ENCODE results near the gene DNAH7.

Gene DNAH7

DNA sequence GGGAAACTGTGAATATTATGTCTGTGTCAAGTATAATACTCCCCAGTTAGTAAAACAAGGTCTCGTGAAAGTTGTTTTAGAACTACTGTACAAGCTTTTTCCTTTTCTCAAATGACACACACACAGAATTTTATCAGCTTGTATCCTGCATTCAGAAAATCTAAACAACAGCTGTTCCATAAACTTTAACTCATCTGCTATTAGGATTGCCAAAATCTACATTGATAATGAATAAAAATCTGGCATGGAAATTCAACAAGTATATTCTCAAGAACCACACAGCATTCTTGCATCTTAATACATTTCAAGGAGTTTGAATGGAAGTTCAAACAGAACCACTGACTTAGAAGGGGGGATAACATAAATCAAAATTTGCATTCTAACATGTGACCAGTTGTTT lies 260.4 kb downstream of the DNAH7 start:
- no peak for DNase-seq (ENCODE audit: low spot score)

DNA sequence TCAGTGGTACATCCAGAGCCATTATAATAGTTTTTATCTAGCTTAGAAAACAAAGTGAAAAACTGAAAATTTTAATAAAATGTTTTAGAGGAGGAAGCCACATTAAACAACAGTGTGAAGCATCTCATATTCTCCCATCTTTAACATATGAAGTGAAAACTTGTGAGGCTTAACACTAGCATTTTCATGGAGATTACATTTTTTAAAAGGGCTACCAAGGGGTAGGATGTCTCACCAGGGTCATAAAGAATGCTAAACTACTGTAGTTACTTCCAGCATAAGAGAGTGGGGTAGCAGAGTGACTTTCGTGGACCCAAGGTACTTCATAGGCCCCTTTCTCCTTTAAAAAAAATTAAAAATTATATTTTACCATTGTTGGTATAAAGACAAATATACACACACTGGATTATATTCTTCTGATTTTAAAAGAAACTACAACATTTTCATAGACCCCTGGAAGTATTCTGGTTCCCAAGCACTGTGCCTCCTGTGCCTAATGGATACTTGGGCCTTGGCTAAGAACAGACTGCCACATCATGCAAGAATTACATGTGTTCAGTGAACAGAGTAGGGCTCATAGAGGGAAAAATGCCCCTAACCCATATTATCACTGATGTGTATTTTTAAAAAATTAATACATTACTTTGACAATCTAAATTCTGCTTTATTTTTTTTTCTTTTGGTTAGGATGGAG lies 263.2 kb downstream of the DNAH7 start:
- DNase-seq (ENCODE audit: low spot score), result no peak

DNA sequence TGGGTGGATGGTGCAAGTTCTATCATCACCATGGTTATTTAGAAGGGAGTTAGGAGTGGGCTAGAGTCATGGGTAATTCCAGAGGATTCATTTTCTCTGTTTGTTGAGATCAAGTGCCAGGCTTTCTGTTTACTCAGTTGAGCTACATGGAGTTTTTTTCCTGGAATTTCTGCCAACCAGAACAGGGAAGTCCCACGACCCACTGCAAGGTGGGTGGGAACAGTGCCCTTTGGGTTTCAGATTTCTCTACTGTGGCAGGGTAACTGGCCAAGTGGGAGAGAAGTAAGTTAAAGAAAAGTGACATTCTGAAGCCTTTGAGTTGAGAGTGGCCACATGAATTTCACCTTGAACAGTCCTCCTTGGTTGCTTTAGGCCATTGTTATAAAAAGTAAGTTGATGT lies 272.8 kb downstream of the DNAH7 start:
- DNase-seq (ENCODE audit: low spot score), result no peak

DNA sequence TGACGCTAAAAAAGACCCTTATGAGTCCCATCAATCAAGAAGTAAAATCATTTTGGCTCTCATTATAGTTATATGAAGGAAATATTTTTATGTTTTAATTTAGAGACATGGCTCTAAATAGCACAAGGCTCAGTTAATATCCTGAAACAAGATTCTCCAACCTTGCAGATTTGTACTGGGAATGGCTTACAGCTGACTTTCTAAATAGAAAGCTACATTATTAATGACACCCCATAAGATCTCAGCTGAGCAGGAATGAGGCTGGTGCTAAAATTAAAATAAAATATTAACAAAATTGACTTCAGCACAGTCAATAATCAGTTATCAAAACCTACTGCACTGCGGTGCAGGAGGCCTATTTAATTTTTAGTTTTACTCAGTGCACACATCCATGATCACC lies 274.8 kb downstream of the DNAH7 start:
- DNase-seq (ENCODE audit: low spot score), result no peak

DNA sequence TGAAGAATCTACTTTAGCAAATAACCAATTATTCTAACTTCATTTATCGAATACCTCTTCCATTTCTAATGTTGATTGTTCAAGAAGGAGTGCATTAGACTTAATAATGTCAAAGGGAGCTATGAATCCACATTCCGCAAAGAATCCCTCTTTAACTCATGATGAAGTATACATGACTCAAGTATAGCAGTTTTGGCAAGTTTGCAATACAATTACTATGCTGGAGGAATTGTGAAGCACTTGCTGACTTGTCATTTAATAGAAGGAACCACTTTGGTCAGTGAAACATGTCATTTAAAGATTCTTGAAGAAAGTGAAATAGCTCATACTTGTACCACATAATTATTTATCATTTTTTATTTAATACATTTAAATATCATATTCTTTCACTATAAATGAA lies 286.5 kb downstream of the DNAH7 start:
- peak; percentile 9 for DNase-seq (ENCODE audit: low spot score)

DNA sequence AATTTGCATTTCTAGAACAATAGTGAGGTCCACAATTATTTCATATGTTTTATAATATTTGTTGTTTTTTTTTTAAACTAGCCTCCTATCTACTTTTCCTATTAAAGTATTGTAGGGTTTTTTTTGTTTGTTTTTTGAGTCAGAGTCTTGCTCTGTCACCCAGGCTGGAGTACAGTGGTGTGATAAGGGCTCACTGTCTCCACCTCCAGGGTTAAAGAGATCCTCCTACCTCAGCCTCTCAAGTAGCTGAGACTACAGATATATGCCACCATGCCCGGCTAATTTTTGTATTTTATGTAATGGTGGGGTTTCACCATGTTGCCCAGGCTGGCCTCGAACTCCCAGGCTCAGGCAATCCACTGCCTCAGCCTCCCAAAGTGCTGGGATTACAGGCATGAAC lies 289.1 kb downstream of the DNAH7 start:
- DNase-seq (ENCODE audit: low spot score), result no peak

DNA sequence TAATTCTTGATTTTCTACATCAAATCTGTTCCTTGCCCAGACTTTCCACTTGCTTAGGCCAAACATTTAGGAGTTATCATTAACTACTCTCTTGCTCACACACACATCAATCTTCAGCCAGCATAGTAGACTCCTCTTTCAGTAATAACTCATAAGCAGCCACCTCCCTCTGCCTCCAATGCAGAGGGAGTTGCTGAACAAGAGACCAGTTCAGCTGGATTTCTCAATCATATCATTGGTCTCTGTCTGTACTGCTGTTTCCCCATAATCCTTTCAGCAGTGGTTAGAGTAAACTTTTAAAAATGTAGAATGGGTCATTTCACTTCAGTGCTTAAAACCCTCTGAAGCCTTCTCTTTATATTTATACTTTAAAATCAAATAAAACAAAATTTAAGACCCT lies 298.7 kb downstream of the DNAH7 start:
- no peak for DNase-seq (ENCODE audit: low spot score)

DNA sequence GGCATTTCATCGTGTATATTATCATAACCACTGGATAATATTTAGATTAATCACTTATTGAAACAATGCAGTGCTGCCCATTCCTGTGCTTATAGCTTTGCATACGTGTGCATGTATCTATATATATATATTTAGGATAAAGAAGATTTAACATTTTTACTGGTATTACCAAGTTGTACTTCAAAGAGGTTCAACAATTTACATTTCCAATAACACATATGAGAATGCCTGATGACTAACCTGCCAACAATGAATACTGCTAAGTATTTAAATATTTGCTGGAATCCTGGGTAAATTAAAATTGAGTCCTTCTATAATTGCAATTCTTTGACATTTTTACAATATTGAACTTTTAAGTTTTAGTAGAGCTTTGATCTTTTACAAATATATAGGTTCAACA lies 300.2 kb downstream of the DNAH7 start:
- no peak for DNase-seq (ENCODE audit: low spot score)

DNA sequence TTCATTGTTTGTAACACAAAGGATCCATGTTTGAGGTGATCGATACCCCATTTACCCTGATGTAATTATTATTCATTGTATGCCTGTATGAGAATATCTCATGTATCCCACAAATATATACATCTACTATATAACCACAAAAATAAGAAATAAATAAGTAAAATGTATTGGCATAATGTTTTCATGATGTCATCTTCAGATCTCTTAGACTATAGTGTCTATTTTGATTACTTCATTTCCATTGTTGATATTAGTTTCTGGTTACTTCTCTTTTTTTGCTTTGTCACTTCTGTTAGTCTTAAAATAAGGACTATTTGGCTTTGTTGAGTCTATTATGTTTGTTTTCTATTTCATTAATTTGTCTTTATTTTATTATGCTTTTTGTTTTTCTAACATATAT lies 301.9 kb downstream of the DNAH7 start:
- DNase-seq (ENCODE audit: low spot score), result no peak

DNA sequence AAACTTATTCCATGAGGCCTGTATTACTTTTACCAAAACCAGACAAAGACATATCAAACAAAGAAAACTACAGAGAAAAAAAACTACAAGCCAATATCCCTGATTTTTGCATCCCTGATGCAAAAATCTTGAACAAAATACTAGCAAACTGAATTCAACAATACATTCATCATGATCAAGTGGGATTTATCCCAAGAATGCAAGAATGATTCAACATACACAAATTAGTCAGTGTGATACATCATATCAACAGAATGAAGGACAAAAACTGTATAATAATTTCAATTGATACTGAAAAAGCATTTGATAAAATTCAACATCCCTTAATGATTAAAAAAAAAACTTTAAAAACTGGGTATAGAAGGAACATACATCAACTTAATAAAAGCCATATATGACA lies 304.8 kb downstream of the DNAH7 start:
- no peak for DNase-seq (ENCODE audit: low spot score)

DNA sequence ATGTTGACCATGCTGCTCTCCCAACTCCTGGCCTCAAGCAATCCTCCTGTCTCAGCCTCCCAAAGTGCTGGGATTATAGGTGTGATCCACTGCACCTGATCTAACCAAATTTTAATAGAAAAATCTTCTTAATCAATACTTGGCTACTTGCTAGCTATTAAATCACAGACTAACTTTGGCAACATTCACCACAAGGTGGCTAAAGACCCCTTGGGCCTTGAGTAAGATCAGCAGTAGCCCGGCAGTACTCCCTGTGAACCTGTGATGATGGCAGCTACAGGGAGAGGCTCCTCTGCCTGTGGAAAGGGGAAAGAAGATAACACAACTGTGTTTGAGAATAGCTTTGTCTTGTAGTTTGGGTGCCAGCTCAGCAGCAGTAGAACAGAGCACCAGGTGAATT lies 308.8 kb downstream of the DNAH7 start:
- no peak for DNase-seq (ENCODE audit: low spot score)

DNA sequence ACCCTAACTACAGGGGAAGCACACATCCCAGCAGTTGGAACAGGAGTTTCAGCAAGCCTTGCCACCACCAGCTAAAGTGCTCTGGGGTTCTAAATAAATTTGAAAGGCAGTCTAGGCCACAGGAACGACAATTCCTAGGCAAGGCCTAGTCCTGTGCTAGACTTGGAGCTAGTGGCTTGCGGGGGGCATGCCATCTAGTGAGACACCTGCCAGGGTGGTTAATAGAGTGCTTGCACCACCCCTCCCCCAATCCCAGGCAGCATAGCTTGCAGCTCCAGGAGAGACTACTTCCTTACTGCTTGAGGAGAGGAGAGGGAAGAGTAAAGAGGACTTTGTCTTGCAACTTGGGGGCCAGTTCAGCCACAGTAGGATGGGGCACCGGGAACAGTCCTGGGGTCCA lies 309.8 kb downstream of the DNAH7 start:
- no peak for DNase-seq (ENCODE audit: low spot score)

DNA sequence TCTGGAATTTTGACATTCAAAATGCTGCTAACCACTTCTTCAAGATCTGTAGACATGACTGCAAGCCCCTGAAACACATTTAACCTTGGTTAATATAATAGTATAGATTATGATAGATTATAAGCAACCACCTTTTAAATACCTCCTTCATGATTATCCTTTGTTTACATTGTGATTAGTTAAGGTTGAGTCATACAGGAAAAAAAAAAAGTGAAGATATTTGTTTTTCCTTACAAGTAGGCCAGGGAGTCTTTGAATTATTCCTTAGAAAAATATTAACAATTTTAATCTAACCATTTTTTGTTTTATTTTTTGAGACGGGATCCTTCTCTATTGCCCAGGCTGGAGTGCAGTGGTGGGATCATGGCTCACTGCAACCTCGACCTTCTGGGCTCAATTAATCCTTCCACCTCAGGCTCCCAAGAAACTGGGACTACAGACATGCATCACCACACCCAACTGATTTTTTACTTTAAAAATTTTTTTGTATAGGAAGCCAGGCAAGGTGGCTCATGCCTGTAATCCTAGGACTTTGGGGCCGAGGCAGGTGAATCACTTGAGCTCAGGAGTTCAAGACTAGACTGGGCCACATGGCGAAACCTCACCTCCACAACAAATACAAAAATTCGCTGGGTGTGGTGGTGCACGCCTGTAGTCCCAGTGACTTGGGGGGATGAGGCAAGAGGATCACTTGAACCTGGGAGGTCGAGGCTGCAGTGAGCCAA lies 312.3 kb downstream of the DNAH7 start:
- DNase-seq (ENCODE audit: low spot score), result no peak

DNA sequence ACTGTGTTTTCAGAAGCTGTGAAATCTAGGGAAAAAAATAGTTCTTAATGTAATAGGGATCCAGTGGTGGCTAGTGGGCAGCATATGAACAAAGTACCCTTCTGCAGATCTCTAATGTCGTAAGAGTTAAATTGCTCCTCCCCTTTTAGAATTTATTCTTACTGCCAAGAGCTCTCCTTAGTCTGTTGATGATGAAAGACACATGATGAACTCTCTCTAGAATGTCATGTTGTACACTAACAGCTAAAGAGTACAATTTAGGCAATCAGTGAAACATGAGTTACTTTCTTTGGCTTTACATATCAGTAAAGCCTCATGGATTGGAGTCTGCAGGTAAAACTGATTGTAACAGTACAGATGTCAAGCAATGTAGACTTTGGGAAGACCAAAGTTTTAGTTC lies 327.4 kb downstream of the DNAH7 start:
- DNase-seq (ENCODE audit: low spot score), result no peak

DNA sequence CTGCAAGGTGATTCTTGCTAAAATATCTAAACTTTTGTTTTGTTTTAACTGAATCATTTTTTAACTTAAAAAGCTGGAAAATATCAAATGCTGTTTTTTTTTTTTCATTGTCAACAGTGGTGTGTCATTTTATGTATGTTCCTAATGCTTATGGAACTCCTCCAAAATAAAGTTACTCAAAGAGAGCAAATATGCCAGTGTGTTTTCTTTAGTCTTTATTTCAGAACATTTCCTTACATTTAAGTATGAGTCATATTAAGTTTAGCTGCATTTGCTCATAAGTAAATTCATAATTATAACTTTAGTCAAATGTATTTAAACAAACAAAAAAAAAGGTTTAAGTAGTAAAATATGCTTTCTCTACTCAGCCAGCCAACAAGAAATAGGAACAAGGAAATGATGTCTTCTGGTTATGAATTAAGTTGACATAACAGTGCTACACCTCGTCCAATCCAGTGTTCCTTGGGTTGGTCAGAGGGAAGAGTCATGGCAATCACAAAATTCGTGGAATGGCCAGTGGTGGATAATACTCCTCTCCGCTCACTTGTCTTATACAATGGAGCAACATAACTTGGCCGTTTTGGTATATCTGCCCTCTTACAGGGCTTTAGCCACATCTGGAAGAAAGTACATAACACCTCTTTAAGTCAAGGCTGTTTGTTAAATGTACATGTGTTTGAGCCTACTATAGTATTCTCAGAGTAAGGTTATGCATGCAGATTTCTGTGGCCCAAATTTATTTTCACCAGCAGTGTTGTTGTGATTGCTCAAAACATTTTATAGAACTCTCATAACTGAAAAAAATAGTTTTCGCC lies 330.9 kb downstream of the DNAH7 start:
- DNase-seq (ENCODE audit: low spot score), result no peak

DNA sequence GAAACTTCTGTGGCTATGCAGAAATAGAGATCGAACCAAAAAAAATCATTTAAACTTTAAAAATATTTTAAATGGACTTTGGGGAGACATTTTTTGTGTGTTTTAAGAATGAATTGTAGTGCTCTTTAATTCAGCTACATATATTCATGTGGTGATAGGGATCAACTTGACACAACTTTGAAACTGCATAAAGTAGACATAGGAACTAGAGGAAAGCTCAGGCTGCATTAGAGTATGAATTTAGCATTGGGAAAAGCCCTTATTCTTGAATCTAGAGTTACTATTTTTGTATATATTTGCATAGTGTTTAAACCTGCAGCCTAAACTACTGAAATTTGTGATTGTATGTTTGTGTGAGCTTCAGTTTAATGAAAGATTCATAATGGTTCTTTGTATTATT lies 333.3 kb downstream of the DNAH7 start:
- no peak for DNase-seq (ENCODE audit: low spot score)

DNA sequence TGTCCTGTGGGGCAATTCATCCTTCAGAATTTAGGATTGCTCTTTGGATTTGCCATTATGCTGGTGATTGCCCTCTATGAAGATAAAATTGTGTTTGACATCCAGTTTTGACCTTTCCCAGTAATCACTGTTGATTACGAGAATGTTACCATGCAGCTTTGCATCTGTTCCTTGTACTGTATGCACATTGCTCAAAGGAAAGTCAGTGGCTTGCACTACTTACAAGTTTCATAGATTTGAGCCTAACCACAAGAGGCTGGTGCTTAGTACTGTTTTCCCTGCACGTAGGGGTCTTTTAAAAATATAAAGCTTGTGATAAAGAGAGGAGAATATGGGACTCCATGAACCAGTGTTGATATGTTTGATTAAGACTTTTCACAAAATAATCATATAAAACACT lies 333.7 kb downstream of the DNAH7 start:
- DNase-seq (ENCODE audit: low spot score), result no peak

DNA sequence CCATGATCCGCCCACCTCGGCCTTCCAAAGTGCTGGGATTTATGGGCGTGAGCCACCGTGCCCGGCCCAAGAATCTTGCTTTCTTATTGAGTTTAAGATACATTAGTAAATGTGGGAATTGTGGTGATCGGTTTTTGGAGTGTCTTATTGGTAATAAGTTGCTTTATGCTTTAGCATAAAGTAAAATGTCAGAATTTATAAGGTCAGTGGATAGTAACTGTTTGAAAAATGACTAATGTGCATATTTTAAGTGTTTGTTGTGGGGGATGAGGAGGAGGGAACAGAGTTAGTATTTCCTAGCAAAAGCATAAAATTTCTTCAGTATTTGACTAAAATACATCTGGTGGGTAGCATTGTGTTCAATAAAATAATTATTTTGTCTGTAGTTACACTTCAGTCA lies 334.2 kb downstream of the DNAH7 start:
- DNase-seq (ENCODE audit: low spot score), result no peak

DNA sequence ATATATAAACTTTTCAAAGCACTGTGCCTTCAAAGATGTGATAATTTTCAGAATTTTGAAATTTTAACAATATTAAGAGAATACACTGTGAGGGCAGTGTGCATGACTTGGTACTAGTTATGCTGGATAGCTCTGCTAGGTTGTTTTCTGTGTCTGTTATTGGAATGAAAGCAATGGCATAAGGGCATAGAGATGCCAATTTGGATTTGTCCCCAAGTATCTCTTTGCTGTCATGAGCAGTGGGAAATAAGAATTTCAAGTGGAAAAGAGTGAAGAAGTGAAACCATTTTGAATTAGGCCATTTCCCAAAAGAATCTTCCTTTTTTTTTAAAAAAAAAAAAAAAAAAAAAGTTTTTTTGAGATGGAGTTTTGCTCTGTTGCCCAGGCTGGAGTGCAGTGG lies 334.8 kb downstream of the DNAH7 start:
- no peak for DNase-seq (ENCODE audit: low spot score)

DNA sequence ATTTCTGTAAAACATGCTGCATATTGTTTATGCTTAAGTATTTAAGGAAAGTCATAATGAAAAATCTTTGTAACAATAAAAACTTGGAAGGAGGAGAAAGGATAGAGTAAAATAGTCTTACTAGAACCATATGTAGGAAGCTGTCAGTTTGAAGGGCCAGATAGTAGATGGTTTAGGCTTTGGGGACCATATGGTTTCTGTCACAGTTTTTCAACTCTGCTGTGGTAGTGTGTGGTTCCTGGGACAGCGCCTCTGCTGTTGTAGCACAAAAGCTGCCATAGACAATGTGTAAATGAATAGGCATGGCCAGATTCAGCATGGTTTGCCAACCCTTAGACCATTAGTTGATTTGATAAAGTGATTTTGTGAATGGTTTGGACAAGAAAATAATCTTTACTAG lies 336.1 kb downstream of the DNAH7 start:
- DNase-seq (ENCODE audit: low spot score), result no peak

DNA sequence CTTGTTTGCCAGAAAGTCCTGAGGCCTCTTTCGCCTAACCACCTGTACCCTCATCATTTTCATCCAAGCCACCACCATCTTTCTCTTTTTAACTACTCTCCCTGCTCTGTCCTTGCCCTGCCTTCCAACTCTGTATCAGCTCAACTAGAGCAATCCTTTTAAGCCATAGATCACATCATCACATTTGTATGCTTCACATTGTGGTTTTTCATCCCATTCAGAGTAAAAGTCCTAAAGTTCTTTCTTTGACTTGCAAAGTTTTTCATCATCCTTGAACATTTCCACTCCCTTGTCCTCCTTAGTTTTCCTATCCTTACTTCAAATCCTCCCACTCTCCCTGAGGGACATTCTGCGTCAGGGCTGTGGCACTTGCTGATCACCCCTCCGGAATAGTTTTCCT lies 337.7 kb downstream of the DNAH7 start:
- no peak for DNase-seq (ENCODE audit: low spot score)

DNA sequence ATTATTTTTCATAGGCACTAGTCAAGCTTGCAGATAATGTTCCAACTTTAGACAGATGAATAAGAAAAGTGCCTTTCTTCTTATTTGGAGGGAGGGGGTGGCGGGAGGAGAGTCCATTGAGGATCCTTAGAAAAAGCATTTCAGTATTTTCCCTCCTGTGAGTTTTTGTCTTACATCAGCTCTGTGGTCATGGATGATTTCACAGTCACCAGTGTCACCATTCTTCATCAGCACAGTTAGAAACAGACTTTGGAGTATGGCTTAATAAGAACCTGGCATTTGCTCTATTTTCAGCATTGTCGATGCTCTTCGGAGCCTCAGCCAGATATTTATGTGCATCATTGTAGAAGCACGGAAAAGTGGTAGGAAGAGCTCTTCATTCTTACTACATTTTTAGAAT lies 341.5 kb downstream of the DNAH7 start:
- no peak for DNase-seq (ENCODE audit: low spot score)

DNA sequence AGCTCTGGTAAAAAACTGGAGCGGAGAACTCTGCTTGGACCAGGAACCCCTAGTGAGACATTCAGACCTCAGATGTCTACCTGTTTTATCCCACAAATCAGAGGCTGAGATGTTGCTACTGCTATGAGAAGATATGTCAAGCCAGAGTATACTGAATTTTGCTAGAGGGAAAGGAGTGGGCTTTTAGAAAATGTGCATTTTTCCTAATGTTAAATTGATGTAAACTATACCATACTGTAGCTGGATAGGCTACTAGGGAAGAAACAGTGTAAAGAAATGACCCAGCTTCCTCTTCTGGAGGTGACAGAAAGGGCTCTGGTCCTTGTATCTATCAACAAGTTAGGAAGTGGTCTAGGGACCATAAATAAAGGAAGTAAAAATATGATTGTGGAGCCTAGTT lies 346.6 kb downstream of the DNAH7 start:
- no peak for DNase-seq (ENCODE audit: low spot score)

All from AG08396 (cell line).